ENCODE results near the gene SMYD3.
"Not testable (repeated sequence)": the region's sequence is repeated elsewhere in the genome, so short reads cannot be mapped to it uniquely, and the experiment has no call there.

Gene SMYD3

DNA sequence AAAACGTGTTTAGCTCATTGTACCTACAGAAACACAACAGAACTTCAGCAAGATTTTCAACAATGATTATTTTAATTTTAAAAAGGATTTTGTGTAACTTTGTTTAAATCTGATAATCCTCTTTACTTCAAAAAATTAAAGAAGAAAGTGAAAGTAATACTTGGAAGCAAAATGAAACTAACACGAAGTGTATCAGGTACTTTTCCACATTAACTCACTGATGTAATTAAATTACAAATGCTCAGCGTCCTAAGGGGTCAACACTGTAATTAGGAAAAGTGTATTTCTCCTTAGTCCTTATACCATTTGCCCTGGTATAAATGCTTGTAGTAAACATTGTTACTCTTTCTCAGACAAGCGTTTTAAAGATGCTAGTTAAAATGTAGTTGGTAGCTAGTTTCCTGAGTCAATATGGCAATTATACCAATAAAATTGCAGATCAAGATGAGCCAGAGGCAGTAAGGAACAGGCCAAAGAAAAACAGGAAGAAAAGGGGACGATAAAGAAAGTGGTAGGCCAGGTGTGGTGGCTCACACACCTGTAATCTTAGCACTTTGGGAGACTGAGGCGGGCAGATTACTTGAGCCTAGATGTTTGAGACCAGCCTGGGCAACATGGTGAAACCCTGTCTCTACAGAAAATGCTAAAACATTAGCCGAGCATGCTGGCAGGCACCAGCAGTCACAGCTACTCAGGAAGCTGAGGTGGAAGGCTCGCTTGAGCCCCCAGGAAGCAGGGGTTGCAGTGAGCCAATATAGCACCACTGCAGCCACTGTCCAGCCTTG lies 553.0 kb downstream of the SMYD3 start:
- no peak for DNase-seq (ENCODE audit: low spot score)

DNA sequence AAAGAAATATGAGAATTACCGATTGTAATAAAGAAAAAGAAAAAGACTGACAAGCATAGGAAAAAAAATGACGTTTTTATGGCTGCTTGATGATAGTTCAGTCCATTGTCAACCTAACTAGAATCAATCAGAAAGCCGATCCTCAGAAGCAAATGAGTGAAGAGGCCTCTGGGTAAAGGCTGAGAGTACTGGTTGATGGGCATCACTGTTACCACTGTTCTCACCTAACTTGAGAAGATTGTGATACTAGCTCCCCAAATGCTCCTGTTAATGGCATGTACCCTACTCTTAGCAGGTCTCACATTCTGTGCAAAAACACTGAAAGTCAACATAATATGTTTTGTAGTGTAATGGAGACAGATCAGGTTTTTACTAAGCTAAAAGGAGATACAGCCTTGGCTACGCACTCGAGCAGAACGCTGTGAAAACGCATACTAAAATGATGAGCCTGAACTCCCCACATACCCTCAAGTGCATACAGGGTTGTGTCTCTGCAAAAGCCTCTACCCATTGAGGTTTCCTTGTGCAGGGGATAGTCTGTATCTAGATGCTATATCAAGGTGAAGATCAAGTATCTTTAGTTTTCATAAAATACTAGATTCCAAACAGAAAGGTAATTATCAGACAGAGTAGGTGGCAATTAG lies 554.6 kb downstream of the SMYD3 start:
- no peak for DNase-seq (ENCODE audit: low spot score)

DNA sequence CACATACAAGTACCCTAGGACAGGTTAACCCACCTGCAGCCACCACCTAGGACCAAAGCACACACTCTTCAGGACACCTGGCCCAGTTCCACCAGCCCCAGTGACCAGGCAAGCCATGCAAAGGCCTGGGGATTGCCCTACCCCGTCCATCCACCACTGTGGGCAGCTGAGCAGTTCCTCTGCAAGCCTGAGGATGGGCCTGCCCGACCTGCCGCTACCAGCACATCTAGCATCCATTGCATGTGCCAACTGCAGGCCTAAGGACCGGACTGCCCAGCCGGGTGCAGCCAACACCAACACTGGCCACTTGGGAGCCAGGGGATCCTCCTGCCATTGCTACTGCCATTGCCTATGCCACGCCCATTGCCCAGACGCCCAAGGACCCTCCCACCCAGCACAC lies 558.3 kb downstream of the SMYD3 start:
- DNase-seq (ENCODE audit: low spot score): no peak

DNA sequence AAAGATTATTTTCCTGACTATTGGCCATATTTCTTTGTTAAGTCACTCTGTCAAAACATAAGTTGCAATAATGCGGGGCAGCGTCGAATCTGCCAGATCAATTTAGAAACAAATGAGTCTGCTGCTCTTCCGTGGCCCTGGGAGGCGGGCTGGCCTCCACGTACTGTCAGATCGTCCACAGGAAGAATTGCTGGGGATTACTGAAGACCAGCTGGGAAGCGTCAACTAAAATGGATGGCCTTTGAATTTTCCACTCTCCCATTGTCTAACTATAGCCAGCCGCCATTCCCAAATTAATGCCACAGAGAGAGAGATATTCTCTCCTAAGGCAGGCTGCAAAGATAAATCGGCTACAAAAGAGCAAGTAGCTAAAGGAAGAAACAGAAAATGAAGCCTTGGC lies 560.2 kb downstream of the SMYD3 start:
- DNase-seq (ENCODE audit: low spot score): no peak

DNA sequence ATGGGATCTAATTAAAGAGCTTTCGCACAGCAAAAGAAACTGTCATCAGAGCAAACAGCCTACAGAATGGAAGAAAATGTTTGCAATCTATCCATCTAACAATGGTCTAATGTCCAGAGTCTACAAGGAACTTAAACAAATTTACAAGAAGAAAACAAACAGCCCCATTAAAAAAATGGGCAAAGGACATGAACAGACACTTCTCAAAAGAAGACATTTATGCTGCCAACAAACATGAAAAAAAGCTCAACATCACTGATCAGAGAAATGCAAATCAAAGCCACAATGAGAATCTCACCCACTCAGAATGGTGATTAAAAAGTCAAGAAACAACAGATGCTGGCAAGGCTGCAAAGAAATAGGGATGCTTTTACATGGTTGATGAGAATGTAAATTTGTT lies 561.9 kb downstream of the SMYD3 start:
- DNase-seq (ENCODE audit: low spot score): not testable (repeated sequence)

DNA sequence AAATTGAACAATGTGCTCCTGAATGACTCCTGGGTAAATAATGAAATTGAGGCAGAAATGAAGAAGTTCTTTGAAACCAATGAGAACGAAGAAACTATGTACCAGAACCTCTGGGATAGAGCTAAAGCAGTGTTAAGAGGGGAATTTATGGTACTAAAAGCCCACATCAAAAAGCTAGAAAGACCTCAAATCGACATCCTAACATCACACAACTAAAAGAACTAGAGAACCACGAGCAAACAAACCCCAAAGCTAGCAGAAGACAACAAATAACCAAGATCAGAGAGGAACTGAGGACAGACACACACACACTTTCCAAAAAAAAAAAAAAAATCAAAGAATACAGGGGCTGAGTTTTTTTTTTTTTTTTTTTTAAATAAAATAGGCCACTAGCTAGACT lies 564.2 kb downstream of the SMYD3 start:
- DNase-seq (ENCODE audit: low spot score): no peak

DNA sequence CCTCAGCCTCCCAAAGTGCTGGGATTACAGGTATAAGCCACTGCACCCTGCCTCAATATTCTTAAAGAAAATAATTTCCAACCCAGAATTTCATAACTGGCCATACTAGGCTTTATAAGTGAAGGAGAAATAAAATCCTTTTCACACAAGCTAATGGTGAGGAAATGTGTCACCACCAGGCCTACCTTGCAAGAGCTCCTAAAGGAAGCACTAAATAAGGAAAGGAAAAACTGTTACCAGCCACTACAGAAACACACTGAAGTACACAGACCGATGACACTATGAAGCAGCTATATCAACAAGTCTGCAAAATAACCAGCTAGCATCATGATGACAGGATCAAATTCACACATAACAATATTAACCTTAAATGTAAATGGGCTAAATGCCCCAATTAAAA lies 565.3 kb downstream of the SMYD3 start:
- not testable (repeated sequence) for DNase-seq (ENCODE audit: low spot score)

DNA sequence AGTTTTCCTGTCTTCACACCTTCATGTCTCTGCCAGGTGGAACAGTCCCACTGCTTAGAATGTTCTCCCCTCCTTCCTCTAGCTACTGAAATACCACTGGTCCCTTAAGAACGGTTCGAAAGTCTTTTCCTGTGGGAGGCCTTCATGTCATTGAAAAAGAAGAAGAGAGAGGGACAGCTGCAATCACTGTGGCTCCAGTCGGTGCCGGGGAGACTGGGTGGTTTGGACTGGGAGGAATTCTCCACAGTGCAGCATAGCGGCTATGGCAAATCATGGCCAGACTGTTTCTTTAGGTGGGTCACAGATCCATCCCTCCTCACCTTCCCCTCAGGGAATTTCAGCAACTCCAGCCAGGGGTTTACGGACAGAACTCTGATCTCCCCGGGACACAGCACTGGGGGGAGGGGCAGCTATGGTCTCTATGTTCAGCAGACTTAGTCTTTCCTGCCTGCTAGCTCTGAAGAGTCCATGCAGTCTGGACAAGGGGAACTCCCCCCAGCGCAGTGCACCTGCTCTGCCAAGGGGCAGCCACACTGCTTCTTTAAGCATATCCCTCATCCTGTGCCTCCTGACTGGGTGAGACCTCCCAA lies 567.2 kb downstream of the SMYD3 start:
- DNase-seq (ENCODE audit: low spot score): no peak

DNA sequence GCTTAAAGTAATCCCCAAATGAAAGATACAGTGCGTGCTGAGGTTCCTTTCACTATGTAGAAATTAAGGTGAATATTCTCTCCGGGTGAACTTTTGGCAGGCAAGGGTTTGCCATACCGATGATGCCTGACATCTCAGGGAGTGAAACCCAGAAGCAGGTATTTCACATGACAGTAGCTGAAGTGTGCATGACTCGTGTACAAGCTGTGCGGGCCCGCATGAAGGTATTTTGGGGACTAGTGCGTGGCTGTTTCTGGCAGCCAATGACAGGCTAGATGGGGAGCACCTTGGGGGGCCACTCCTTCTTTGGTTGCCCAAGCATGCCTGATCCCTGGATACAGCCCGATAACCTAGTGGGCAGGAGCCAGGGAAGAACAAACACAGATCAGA lies 569.0 kb downstream of the SMYD3 start:
- no peak for DNase-seq (ENCODE audit: low spot score)

DNA sequence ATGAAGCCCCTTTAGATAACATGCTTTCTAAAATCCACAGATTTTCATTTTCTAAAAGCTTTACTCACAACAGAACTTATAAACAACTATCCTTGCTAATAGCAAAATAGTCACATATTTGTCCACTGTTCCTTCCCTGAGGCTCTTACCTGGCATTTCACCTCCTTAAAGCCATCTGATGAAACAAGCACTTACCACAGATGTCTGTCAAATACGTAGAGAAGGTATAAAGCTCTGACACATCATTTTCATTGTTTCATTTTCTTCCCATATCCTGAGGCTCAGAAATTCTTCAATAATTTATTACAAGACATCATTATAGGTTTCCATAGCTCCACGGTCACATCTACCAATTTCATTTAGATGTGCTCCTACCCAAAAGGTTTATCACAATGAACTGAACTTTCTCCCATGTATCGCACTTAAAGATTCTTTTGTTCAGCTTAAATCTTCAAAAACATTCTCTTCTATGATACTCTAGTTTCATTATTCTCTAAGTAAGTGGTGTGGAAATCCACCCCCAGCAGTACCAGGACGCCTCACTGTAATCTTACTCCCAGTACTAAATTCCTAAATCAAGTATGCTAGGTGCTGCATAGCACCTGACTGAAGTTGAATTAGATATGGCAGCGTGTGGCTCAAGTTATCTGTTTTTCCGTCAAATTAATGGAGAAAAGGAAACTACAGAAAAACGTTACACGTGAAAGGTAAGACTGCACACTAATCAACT lies 569.6 kb downstream of the SMYD3 start:
- DNase-seq (ENCODE audit: low spot score): no peak

DNA sequence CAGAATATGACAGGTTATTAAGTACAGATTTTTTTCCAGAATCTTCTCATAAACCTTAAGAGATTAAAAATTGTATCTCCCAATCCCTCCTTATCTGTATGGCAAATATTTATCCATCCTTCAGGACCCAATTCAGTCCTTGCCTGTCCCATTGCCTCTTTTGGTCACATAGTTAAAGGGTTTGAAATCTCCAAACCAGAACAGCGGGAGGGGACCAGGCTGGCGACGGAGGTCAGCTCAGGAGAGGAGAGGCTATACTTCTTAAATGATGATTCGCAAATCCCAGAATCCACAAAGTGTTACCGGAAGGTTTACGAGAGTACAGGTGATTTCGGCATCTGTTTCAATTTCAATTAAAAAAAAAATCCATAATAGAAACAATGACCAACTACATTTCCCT lies 572.7 kb downstream of the SMYD3 start:
- DNase-seq (ENCODE audit: low spot score): no peak

DNA sequence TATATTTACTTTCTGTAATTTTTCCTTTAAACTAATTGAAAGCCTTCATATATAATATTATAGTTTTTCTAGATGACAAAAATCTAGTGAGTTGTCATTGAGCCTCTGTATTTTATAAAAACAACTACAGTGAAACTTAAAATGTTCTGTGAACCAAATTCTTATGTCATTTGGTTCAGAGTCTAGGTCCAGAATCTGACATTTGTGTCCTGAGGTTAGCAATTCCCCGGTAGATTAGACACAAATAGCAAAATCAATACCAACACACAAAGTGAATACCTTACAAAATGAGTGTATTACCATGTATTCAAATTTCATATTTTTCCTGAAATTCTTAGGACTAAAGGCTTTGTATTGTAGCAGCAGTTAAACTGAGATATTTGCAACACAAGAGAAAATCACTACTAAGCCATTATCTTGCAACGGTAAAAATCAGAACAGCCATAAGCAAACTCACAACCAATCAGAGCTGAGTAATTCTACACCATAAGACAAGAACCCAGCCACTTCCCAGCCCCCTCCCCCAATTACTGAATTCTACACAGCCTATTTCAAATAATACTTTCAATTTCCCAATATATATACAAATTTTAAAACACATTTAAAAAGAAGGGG lies 573.5 kb downstream of the SMYD3 start:
- DNase-seq (ENCODE audit: low spot score): no peak

DNA sequence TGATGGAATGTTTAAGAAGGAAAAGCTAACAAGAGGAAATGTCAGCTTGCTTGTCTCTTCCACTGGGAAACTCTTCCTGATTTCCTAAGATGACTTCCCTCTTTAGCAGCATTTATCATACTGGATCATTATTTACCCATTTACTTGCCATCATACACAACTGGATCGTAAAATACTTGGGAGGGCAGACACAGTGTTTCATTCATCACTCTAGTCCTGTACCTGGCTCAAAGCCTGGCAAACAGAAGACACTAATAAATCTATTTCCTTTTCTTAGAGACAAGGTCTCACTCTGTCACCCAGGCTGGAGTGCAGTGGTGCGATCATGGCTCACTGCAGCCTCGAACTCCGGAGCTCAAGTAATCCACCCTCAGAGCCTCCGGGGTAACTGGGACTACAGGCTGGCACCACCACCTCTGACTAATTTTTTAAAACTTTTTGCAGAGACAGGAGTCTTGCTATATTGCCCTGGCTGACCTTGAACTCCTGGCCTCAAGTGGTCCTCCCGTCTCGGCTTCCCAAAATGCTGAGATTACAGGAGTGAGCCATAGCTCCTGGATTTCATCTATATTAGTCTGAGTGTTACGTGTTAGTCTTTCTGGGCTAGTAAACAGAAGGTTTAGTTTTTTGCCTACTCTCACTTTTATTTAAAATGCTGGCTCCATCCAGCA lies 574.6 kb downstream of the SMYD3 start:
- no peak for DNase-seq (ENCODE audit: low spot score)

DNA sequence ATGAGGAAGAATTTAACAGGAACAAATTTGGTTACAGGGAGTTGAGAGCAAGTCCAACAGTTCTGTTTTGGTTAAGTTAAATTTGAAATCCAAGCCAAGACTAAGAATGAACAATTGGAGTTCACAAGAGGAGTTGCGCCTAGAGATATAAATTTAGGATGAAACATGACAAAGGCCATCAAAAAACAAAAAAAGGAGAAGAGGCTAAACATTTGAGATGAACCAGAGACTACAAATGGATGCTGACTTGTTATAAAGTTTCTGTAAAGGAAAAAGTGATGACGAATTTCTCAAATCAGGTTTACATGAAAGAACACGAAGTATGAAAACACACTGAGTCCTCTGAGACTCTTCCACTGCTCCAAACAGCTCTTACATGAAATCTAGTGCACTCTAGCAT lies 575.6 kb downstream of the SMYD3 start:
- DNase-seq (ENCODE audit: low spot score): no peak

DNA sequence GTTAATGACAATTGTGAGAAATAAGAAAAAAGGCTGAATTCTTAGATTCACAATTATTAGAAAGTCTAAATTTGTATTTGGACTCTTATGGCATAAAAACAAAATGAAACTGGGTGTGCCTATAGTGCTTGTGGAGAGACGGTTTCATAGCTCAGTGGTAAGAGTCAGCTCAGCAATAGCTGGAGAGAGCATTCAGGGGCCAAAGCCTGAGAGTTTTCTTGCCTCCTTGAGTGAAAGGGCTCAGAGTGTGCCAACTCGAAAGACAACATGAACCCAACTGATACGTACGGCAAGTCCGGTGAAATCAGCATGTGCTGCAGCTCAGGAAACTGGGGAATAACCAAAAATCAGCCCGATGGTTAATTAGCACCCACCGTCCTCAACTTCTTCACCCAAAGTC lies 577.9 kb downstream of the SMYD3 start:
- no peak for DNase-seq (ENCODE audit: low spot score)

DNA sequence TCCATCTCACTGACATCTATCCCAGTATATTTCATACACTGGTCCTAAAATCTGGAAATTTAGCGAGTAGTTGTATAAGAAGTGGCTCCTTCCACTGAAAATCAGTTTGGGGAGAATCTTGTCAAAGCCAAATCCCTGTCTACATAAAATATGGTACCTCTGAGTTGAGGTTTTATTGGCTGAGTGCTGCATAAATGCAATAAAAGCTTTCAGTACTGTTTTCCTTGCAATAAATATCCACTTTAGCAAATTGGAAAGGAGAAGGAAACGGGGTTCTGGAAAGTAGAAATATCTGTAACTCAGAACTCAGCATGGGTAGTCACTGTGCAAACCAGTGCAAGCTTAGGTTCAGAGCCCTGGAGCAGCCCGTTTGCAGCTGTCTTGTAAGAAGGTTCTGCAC lies 580.2 kb downstream of the SMYD3 start:
- no peak for DNase-seq (ENCODE audit: low spot score)

DNA sequence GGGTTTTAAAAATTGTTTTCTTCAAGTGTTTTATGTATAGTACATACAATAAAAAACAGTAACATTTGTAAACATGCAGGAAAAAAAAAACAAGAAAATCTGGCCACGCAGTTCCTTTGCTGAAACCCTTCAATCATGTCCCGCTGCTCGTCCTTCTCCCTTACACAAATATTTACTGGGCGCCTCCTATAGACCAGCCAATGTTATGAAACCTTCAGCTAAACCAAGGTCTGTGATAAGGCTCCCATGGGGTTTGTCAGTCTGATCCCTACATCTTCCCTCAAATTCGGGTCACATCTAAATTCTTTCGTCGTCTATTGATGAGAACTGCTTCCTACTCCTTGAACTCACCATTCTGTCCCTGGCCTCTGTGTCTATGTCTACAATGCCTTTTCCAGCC lies 583.9 kb downstream of the SMYD3 start:
- no peak for DNase-seq (ENCODE audit: low spot score)

DNA sequence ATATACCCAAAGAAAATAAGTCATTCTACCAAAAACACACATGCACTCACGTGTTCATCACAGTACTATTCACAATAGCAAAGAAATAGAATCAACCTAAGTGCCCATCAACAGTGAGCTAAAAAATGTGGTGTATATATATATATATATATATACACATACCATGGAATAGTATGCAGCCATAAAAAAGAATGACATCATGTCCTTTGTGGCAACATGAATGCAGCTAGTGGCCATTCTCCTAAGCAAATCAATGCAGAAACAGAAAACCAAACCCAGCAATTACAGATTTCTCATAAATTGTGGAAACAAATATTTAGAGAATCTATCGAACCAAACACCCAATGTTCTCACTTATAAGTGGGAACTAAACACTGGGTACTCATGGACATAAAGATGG lies 585.7 kb downstream of the SMYD3 start:
- no peak for DNase-seq (ENCODE audit: low spot score)

DNA sequence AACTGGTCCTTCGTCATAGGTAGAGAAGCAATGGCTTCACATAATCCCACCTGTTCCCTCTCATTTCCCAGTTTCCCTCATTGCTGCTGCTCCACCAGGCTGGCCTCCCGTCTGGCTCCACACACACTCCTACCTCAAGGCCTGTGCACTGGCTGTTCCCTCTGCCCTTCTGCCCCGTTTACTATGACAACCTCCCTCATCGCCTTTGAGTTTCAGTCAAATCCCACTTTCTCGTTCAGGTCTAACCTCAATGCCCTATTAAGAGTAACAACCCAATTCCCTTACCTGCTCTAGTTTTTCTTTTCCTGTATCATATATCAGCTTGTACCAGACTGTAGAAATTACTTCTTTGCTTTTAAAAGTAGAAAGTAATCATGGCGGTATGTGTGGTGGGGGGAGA lies 589.7 kb downstream of the SMYD3 start:
- no peak for DNase-seq (ENCODE audit: low spot score)

DNA sequence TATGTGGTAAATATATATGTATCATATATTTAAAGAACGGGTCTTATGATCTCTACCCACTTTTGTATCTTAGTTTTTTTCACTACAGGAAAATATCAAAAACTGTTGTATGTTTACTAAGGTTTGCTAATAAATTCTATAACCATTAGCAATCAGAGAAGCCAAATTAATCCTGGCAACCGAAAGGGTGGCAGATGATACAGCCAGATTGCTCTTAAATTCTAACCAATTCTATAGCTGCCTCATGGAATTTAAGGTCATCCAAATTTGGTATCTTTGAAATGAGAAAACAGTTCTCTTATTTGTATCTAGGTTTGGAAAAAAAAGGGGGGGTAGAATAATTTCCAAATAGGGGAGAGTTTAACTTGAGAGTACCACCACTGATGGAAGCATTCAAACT lies 591.2 kb downstream of the SMYD3 start:
- DNase-seq (ENCODE audit: low spot score): no peak

DNA sequence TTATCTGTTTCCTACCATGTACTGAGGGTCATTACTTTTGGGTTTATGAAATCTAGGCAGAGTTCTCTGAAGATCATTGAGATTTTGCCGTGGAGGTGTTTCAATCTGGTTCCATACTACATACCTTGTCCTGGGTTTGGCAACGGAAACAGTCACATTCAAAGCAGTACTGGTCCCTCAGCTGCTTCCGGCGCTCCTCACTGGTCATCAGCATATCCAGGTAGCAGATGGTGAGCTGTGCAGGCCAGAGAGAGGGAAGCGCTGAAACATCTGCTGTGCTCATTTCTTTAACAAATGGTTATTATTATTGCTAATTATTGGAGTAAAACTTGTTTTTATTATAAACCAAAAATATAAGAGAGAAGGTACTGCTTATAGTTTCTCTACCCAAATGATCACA lies 591.7 kb downstream of the SMYD3 start:
- DNase-seq (ENCODE audit: low spot score): no peak

DNA sequence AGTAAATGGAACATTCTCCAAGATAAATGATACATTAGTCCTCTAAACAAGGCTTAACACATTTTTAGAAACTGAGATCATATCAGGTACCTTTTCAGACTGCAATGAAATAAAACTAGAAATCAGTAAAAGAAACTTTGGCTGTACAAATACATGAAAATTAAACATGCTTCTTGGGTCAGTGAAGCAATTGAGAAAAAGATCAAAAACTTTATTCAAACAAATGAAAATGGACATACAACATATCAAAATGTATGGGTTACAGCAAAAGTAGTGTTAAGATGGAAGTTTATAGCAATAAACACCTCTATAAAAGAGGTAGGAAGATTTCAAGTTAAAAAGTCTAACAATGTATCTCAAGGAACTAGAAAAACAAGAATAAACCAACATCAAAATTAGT lies 598.5 kb downstream of the SMYD3 start:
- no peak for DNase-seq (ENCODE audit: low spot score)
